GM21360 (cell line): ENCODE results near the gene ZC3H13.

ENCODE experiments used
- ATAC-seq: cut with Tn5 transposase; IDR thresholded peaks from one replicate; pipeline ENCODE4 v1.9.1; 2021; ENCODE audit warnings: mild to moderate bottlenecking, moderate library complexity; ENCODE audit not compliant: unreplicated experiment

ZC3H13 gene, protein sequence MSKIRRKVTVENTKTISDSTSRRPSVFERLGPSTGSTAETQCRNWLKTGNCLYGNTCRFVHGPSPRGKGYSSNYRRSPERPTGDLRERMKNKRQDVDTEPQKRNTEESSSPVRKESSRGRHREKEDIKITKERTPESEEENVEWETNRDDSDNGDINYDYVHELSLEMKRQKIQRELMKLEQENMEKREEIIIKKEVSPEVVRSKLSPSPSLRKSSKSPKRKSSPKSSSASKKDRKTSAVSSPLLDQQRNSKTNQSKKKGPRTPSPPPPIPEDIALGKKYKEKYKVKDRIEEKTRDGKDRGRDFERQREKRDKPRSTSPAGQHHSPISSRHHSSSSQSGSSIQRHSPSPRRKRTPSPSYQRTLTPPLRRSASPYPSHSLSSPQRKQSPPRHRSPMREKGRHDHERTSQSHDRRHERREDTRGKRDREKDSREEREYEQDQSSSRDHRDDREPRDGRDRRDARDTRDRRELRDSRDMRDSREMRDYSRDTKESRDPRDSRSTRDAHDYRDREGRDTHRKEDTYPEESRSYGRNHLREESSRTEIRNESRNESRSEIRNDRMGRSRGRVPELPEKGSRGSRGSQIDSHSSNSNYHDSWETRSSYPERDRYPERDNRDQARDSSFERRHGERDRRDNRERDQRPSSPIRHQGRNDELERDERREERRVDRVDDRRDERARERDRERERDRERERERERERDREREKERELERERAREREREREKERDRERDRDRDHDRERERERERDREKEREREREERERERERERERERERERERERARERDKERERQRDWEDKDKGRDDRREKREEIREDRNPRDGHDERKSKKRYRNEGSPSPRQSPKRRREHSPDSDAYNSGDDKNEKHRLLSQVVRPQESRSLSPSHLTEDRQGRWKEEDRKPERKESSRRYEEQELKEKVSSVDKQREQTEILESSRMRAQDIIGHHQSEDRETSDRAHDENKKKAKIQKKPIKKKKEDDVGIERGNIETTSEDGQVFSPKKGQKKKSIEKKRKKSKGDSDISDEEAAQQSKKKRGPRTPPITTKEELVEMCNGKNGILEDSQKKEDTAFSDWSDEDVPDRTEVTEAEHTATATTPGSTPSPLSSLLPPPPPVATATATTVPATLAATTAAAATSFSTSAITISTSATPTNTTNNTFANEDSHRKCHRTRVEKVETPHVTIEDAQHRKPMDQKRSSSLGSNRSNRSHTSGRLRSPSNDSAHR (N-terminal part only)

DNA sequence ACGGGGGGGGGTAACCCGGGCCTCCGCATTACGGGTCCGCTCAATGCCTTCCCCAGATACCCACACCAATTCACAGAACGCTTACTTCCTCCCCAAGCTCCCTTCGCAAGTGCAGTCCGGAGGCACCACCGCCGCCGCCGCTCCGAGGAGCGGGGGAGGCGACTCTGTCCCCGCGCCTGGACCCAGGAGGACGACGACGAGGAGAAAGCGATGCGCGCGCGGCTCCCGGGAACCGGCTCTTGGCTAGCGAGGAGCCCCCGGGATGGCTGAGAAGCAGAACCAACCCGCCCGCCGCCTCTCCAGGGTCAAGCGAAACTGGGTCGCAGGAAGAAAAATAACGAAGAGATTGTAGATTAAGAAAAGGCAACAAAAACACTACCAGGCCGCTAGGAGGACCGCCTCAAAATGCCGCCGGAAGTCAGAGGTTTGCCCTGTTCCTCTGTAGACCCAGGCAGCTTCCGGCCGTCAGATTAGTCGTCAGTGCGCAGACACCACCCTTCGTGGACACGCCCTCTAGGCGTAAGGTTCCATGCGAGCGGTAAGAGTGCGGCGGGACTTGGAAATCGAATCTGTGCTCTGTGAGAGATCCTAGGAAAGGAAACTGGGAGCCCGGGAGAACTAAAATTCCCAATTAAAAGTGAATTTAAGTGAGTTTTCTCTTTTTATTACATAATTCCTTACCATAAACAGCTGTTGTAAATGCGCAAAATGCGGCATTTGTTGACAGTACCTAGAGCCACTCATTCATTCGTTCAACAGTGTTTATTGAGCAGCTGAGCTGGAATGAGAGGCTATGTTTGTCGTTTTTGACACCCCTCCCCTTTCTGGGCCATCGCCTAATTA is at the start of gene ZC3H13:
ZC3H13 (minus strand) TSS at position 428 of the 843 bp plus-strand sequence. CDS start 7,239 bp downstream, outside the sequence.
- peak; percentile 97 for ATAC-seq

DNA sequence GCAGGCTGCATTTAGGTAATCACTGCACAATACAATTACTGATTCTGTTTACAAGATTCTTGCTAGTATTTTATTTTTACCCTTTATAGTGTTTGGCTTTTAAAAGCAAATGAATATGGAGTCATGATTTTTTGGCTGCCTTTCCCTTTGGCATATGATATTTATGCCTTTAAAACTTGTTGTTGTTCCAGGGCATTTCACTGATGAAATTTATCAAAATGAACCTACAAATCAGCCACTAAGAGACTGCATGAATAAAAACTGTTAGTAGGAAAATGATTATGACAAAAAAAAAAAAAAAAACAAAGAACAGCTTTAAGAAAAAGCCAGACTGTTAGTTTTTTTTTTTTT is 49.7 kb upstream of the ZC3H13 start:
- no peak for ATAC-seq

DNA sequence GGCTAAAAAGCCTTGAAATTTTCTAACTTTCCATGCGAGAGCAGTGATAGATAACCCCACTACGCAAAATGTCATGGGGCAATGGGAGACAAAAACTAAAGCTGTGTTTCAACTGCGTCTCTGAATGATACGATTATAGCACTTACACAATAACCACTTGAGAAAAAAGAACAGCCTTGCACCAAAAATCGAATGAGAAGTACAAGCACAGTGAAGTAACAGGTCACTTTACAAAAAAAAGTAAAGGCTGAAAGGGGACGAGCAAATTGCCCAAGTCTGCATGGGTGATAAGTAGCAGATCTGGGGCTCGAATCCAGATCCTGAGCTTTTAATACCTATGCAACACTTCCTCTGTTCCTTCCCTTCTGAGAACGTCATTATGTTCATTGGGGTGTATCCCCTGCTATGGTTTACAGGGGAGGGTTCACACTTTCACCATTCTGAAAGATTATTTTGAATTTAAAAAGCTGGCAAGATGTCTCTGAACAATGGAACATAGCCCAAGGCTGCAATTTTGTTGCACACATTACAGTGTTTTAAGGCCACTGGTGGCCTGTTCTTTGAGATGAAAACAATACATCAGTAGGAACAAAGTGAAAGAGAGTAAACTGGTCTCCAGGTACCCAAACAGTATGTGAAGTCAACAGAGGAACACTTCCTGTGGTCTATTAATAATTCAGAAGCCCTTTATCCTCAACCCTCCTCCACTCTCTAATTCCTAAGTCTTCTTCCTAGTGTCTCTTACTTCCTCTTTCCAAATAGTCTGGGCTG is 49.1 kb upstream of the ZC3H13 start:
- ATAC-seq: no peak

DNA sequence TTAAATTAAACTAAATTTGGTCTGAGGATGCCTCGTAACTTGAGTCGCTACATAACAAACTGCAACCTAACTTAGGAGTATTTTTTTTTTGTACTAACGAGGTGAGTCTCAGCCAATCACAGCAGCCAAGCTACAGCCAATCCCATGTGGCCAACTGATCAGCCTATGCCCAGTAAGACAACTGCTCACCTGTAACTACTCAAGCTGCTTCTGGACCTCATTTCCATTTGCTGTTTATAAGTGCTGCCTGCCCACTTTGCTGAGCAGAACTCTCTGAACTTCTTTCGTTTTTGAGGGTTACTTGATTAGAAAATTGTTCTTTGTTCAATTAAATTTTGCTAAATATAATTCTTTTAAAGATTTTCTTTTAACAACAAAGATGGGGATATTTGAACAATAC is 48.5 kb upstream of the ZC3H13 start:
- ATAC-seq: no peak

DNA sequence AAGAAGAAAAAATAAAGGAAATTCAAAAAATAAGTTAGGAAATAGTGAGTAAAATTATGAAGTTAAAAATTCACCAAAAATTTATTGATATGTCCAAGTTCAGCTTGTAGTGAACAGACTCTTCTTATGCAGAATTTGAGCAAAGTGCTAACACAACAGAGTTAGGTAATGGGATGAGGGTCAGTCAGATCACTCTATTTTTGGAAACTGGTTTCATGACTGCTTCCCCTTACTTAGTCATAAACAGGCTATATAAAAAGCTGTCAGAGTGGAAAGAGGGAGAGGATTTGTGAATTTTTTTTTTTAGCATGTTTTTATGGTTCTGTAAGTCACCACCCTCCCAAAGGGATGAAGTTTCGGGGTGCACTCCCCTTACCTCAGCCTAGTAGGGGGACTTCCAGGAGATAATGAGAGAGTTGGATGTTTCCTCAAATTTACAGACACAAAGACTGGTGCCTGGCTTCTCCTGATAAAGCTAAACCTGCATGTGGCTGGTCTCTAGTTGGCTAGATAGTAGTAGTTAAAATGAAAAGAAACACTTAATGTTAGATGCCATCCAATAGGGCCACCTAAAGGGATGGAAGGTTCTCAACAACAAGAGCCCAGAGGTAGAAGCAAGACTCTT is 47.8 kb upstream of the ZC3H13 start:
- ATAC-seq: peak; percentile 57

DNA sequence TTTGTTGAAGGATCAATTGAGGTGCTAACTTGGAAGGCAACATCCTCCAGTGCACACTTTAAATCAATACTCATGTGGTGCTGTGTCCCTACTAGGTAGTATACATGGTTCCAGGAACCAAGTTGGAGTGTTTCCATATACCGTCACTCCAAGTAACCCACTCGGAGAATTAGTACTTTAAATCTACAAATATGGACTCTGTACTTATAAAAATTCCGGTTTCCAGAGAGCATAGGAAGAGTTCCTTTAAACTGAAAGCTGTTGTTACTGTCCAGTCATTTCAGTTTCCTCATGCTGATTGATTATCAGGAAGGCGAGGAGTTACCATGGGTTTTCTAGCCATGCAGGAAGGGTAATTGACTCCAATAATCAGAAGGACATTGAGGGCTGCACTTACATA is 45.1 kb upstream of the ZC3H13 start:
- ATAC-seq: no peak

DNA sequence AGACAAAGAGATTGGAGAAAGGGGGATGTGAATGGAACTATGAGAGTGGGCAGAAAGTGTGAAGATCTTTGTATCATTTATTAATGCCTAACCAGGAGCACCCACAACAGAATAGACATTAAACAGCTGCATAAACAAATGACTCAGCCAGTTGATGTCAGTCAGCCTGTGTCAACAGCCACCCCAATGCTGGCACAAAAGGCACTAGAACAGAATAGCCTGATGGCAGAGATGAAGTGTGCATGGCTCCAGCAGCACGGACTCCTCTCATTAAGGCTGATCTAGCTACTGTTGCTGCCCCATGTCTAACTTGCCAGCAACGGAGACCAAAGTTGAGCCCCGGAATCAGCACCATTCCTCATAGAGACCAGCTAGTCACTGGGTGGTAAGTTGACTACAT is 44.5 kb upstream of the ZC3H13 start:
- no peak for ATAC-seq

DNA sequence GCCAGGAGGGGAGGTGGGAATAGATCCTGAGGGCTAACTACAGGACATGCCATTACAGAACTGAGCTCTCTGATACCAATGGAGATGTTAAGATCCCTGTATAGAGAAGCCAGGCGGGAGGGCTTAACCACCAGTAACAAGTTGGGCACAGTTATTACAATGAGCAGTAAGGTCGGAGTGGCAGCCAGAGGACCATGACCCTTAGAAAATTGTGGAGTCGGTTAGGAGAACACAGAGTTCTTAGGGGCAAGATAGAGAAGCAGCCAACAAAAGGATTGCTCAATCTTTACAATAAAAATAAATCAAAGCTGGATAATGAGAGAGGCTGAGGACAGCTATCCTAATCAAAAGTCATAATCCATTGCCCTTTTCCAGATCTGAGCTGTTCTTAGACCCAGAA is 41.9 kb upstream of the ZC3H13 start:
- no peak for ATAC-seq

DNA sequence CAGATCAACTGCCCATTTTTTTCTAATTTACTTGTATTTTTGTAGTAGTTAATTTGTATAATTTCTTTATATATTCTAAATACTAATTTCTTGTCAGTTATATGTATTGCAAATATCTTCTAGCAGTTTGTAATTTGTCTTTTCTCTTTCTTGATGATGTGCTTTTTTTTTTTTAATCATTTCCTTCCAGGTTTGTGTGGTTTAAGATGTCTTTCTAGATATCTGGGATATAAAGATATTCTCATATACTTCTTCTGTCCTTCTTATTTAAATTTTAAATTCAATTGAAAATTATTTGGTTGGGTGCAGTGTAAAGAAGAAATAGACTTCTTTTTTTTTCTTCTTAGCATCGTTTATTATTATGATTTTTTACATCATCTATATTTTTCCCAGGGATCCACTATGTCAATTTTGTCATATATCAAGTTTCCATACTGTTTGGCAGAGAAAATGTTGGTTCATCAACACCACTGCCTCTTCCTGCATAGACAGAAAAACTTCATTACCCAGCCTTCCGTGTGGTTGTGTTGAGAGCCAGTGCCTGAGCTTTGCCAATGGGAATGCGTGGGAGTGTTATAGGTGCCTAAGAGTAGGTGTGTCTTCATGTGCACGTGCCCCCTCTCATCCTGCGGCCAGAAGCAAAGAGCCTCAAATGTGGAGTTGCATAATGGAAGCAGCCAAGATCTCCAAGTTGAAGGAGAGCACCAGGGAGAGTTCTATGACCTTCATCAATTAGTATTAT is 36.4 kb upstream of the ZC3H13 start:
- ATAC-seq: no peak

DNA sequence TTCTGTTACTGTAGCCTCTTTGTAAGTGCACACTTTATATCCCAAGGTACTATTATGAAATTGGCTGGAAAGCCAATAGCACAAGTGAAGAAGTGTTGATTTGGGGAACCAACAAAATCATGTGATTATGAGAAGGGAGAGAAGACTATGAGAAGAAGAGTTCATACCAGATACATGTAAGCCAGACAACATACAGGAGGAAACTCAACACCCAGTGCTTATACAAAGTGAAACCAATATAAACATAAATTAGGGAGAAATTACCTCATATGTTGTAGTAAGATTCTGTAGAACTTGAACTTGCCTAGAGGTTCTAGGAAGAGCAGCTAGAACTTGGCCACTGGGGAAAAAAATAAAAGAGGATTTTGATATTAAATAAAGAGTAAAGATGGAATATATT is 34.9 kb upstream of the ZC3H13 start:
- no peak for ATAC-seq

DNA sequence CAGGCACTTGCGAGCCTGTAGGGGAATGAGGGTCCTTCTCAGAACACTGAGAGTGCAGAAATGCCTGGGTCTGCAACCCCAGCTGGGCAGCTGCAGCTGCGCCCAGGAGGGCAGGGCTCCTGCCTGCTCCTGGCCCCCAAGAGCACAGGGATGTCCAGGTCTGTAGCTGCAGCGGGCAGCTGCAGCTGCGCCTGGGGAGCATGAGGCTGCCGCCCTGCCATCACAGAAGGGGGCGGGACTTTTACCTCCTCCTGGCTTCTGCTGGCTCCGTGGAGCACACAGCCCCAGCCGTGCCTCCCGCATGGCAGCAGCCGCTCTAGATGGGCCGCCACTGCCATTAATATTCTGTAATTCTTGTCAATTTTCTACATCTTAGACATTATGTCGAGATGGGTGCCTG is 34.4 kb upstream of the ZC3H13 start:
- ATAC-seq: no peak

DNA sequence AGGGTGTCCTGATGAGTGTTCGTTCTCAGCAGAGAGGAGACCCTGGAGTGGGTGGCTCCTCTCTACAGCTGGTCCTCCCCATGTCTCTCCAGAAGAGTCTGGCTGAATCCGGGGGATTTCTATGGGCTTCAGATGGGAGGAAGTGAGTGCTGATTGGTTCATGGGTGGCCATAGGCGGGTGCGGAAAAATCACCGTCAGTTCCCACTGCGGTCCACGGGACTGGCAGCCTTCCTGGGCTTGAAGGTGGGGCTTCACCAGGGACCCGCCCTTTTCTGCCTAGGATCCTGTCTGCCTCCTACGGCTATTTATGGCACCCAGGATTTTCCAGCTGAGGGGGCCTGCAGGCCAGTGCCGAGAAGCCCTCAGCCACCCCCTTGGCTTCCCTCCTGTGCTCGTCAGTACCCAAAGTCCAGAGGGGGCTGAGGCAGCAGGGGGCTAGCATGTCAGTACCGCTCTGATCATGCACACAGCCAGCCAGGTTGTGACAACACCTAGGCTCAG is 33.9 kb upstream of the ZC3H13 start:
- ATAC-seq: no peak

DNA sequence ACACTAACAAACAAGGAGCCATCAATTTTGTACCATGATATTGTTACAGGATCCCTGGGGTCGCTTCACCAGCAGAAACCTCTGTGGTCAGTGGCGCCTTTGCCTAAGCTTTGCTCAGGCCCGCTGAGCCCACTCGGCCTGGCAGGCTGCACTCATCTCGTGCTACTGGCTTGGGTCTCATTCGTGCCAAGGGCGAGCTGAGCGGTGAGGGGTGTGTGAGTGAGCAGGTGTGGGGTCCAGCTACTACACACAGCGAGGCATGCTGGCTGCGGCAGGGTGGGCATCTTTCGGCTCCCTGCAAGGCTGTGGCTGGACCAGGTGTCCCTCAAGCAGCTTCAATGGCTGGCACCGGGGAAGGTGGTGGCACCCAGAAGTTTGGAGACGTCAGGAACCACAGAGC is 33.2 kb upstream of the ZC3H13 start:
- ATAC-seq: no peak

DNA sequence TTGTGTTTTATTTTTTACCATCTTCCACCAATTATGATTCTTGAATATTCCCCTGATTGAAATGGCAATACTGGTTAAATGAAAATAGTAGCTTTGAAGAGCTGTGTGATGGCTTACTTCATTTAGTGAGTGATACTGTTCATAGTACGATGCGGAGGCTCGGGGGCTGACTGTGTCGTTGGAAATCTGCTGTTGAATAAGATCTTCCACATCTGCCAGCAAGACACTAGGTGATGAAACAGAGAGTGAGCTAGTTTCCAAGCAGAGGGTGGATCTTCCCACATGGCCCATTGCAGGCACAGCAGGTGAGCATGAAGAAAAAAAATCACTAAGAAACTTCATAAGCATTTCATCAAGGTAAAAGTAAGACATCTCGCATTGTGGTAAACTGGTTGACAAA is 29.8 kb upstream of the ZC3H13 start:
- ATAC-seq: no peak

DNA sequence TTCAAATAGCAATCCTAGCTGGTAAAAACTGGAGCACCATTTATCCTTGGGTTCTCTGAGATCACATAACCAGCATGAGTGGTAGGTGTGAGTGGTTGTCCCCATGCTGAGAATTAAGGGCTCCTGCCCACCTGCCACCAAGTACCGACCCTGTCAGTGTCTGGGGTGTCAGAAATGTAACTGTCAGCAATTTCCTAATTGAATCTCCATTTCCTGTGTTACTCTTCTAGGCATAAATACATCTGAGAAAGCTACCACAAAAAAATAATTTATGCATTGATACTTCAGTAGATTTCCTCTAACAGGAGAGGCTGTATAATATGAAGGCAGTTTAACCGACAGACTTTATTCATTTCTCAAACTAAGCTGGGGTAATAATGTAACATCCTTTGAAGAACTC is 27.2 kb upstream of the ZC3H13 start:
- ATAC-seq: no peak

DNA sequence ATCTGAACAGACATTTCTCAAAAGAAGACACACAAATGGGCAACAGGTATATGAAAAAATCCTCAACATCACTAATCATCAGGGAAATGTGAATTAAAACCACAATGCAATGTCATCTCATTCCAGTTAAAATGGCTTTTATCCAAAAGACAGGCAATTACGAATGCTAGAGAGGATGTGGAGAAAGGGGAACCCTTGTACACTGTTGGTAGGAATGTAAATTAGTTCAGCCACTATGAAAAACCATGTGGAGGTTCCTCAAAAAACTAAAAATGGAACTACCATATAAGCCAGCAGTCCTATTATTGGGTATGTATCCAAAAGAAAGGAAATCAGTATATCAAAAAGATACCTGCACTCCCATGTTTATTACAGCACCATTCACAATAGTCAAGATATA is 24.7 kb upstream of the ZC3H13 start:
- no peak for ATAC-seq

DNA sequence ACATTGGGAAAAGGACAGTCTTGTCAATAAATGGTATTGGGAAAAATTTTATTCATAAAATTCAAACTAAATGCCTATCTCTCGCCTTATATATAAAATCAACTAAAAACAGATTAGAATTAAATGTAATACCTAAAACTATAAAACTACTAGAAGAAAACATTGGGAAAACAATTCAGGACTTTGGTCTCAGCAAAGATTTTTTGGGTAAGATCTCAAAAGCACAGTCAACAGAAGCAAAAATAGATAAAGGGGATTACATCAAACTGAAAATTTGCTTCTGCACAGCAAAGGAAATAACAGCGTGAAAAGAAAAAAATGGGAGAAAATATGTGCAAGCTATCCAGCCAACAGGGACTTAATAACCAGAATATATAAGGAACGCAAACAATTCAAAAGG is 24.3 kb upstream of the ZC3H13 start:
- ATAC-seq: no peak

DNA sequence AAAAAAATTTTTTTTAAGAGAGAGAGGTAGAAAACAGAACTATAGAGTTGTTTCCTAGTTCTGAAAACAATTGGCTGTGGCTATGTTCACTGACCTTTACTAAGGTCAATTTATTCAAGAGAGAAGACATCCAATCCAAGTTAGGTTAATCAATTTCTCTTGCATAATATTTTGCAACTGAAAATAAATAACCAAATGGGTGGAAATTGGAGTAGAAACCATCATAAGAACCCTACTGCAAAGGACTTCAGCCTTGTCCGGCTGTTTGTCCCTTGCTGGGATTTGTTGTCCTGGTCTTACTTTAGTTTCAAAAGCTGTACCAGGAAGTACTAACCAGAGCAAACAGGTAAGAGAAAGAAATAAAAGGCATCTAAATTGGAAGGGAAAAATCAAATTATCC is 23.3 kb upstream of the ZC3H13 start:
- ATAC-seq: no peak
